ENCODE results near the gene GM2A. TPM values are rescaled to one million over a fixed set of nuclear protein-coding genes. Genes with fewer than 3 reads are reported as not detected.
A peak's percentile ranks its signal among the peaks of the same experiment; 100 is the strongest.

The GM2A gene
- total and polyA plus RNA-seq, 3 donors from 2014 or later, result 29.8 to 54.4 (median 38.0) TPM

GRCh38 chr5:151216781-151217180 is 36.2 kb upstream of the GM2A start:
- H3K27me3 ChIP-seq, result no peaks in the 10 kb centered on the region
- WGBS, 2 donors, result 73 to 81% methylated on average over 5 of the region's 5 CpGs
- H3K27ac ChIP-seq, result no peak overlapping the region
- DNase-seq, result no peak
- TF ChIP-seq POLR2A (IDR thresholded peaks at IDR 0.05), result no peak
- TF ChIP-seq, protein P1, sequence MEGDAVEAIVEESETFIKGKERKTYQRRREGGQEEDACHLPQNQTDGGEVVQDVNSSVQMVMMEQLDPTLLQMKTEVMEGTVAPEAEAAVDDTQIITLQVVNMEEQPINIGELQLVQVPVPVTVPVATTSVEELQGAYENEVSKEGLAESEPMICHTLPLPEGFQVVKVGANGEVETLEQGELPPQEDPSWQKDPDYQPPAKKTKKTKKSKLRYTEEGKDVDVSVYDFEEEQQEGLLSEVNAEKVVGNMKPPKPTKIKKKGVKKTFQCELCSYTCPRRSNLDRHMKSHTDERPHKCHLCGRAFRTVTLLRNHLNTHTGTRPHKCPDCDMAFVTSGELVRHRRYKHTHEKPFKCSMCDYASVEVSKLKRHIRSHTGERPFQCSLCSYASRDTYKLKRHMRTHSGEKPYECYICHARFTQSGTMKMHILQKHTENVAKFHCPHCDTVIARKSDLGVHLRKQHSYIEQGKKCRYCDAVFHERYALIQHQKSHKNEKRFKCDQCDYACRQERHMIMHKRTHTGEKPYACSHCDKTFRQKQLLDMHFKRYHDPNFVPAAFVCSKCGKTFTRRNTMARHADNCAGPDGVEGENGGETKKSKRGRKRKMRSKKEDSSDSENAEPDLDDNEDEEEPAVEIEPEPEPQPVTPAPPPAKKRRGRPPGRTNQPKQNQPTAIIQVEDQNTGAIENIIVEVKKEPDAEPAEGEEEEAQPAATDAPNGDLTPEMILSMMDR (IDR thresholded peaks at IDR 0.05), result no peak
- intact Hi-C loops (cut with DNase I; ENCODE audit: low total_unique reads), result no loop called here
- peaks cover 11% of the 10 kb centered on the region for H3K4me1 ChIP-seq
- no peaks in the 10 kb centered on the region for H3K36me3 ChIP-seq (ENCODE audit: low read depth, missing control alignments)
- no peaks in the 10 kb centered on the region for H3K9me3 ChIP-seq
- H3K4me3 ChIP-seq, result no peak overlapping the region

- Histone ChIP-seq H3K27me3 (no peaks in the 10 kb centered on the region), H3K27ac (no peak overlapping the region), H3K4me1 (peaks cover 11% of the 10 kb centered on the region), H3K9me3 (no peaks in the 10 kb centered on the region), H3K4me3 (no peak overlapping the region), H3K36me3 (ENCODE audit: low read depth, missing control alignments) (no peaks in the 10 kb centered on the region)
- TF ChIP-seq, protein P1 (IDR thresholded peaks at IDR 0.05), result no peak
- TF ChIP-seq POLR2A (IDR thresholded peaks at IDR 0.05), result no peak
- no peak for DNase-seq
- intact Hi-C loops (cut with DNase I; ENCODE audit: low total_unique reads), result no loop called here
- 74 to 76% methylated on average over 6 of the region's 6 CpGs for WGBS, 2 donors
Measured at GRCh38 chr5:151218177-151218576, 34.8 kb upstream of the GM2A start.

- H3K27me3 ChIP-seq, result no peaks in the 10 kb centered on the region
- H3K4me1 ChIP-seq, result peaks cover 9% of the 10 kb centered on the region
- DNase-seq, result no peak
- no peaks in the 10 kb centered on the region for H3K36me3 ChIP-seq (ENCODE audit: low read depth, missing control alignments)
- H3K27ac ChIP-seq, result no peak overlapping the region
- H3K4me3 ChIP-seq, result no peak overlapping the region
- TF ChIP-seq POLR2A (IDR thresholded peaks at IDR 0.05), result no peak
- TF ChIP-seq, protein P1 (IDR thresholded peaks at IDR 0.05), result no peak
- H3K9me3 ChIP-seq, result no peaks in the 10 kb centered on the region
- intact Hi-C loops (cut with DNase I; ENCODE audit: low total_unique reads), result no loop called here
- WGBS, 2 donors, result 87 to 93% methylated on average over 8 to 9 of the region's 9 CpGs
Measured at GRCh38 chr5:151219138-151219537, 33.8 kb upstream of the GM2A start.

DNA sequence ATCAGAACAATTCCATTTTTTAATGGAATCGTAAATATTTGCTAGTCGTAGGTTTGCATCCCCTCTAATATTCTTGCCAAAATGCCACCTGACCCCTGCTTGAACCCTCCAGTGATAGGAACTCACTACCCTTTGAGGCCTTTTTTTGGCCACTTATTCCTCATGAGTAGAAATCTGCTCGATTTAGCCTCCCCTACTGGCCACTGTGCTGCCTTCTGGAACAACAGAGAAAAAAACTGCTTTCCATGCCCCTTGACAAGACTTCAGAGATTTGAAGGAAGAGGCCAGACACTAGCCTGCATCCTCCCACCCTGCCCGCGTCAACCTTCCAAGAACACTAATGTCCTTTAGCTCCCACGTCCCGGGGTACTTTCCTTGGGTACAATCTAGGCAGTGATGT is 33.2 kb upstream of the GM2A start:
- H3K4me1 ChIP-seq, result peaks cover 9% of the 10 kb centered on the region
- no peak overlapping the region for H3K4me3 ChIP-seq
- WGBS, 2 donors, result 72 to 81% methylated on average over 7 of the region's 7 CpGs
- peak; percentile 28 for DNase-seq
- TF ChIP-seq, protein P1 (IDR thresholded peaks at IDR 0.05), result peak in 1 of 3 experiments; percentile 26
- TF ChIP-seq POLR2A (IDR thresholded peaks at IDR 0.05), result no peak
- H3K27ac ChIP-seq, result peak overlapping the region in 1 of 2 donors; percentile 7
- no peaks in the 10 kb centered on the region for H3K27me3 ChIP-seq
- intact Hi-C loops (cut with DNase I; ENCODE audit: low total_unique reads), result no loop called here
- no peaks in the 10 kb centered on the region for H3K9me3 ChIP-seq
- H3K36me3 ChIP-seq (ENCODE audit: low read depth, missing control alignments), result no peaks in the 10 kb centered on the region

GRCh38 chr5:151221574-151221973 is 31.4 kb upstream of the GM2A start:
- 77 to 85% methylated on average over 3 of the region's 3 CpGs for WGBS, 2 donors
- no peaks in the 10 kb centered on the region for H3K9me3 ChIP-seq
- no peaks in the 10 kb centered on the region for H3K36me3 ChIP-seq (ENCODE audit: low read depth, missing control alignments)
- no peaks in the 10 kb centered on the region for H3K27me3 ChIP-seq
- H3K27ac ChIP-seq, result no peak overlapping the region
- no peak for DNase-seq
- H3K4me1 ChIP-seq, result peaks cover 5% of the 10 kb centered on the region
- TF ChIP-seq, protein P1 (IDR thresholded peaks at IDR 0.05), result no peak
- TF ChIP-seq POLR2A (IDR thresholded peaks at IDR 0.05), result no peak
- intact Hi-C loops (cut with DNase I; ENCODE audit: low total_unique reads), result no loop called here
- no peak overlapping the region for H3K4me3 ChIP-seq

All from testis (tissue), 3 donors.